Activated naive CD4-positive, alpha-beta T cell treated with anti-CD3 and anti-CD28 coated beads, Interleukin-2, amount 10 ng/mL, durations not matched to agents 7 days and 5 days (primary cell): ENCODE data around the gene MLST8.

Experiments
- CTCF ChIA-PET: fragments of 350-600 bp; sonication (Branson Sonifier 250); formaldehyde crosslinking; loops from one replicate; lab custom pipeline; 2021; ENCODE audit warnings: antibody characterized with exemption; lab: Charles Lee
- DNase-seq: peaks from one replicate; pipeline ENCODE4 v3.0.0-alpha.2; 2020
- H3K27ac Mint-ChIP-seq: one replicate; pipeline ENCODE4 v1.8.0; 2021; ENCODE audit warnings: mild to moderate bottlenecking, moderate library complexity, mixed read lengths
- H3K27me3 Mint-ChIP-seq: one replicate; pipeline ENCODE4 v1.8.0; 2021; ENCODE audit warnings: mild to moderate bottlenecking, mixed read lengths
- H3K36me3 Mint-ChIP-seq: one replicate; pipeline ENCODE4 v1.8.0; 2021; ENCODE audit warnings: mixed read lengths
- H3K4me1 Mint-ChIP-seq: one replicate; pipeline ENCODE4 v1.8.0; 2021; ENCODE audit warnings: mixed read lengths
- H3K4me3 Mint-ChIP-seq: one replicate; pipeline ENCODE4 v1.8.0; 2021; ENCODE audit warnings: mild to moderate bottlenecking, moderate library complexity, mixed read lengths
- H3K9me3 Mint-ChIP-seq: one replicate; pipeline ENCODE4 v1.8.0; 2021; ENCODE audit warnings: mixed read lengths

MLST8 gene

DNA sequence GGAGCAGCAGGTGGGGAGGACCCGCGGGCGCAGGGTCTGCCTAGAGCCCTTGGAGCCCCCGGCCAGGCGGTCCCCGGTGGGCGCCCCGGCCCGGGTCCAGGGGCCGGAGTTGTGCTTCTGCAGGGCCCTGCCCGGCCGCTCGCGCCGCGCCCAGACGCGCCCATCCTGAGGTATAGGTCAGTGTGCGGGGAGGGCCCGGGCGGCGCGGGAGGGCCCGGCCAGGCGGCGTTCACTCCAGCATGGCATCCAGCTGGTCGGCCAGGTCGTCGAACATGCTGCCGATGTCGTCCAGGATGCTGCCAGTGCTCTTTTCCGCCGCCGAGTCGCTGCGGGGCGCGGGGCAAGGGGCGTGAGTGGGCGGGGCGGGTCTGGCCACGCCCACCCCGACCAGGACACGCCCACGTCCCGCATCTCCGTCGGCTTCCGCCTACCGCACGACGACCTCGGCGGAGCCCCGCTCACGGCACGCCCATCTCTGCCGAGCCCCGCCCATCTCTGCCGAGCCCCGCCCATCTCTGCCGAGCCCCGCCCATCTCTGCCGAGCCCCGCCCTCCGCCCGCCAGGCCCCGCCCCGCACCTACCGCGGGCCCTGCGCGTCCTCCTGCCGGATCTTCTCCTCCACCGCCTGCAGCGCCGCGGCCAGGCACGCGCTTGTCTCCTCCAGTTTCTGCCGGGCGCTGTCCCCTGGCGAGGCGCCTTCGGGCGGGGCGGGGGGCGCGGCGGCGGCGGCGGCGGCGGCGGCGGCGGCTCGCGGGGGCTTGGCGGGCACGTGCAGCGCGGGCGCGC lies 26.7 kb upstream of the MLST8 start:
- Mint-ChIP-seq H3K27ac (no peak overlapping the region), H3K36me3 (peaks cover 13% of the 10 kb centered on the region), H3K4me1 (no peaks in the 10 kb centered on the region), H3K4me3 (no peak overlapping the region), H3K27me3 (no peaks in the 10 kb centered on the region), H3K9me3 (no peaks in the 10 kb centered on the region)
- peak; percentile 44 for DNase-seq
- CTCF ChIA-PET: no interaction called here

DNA sequence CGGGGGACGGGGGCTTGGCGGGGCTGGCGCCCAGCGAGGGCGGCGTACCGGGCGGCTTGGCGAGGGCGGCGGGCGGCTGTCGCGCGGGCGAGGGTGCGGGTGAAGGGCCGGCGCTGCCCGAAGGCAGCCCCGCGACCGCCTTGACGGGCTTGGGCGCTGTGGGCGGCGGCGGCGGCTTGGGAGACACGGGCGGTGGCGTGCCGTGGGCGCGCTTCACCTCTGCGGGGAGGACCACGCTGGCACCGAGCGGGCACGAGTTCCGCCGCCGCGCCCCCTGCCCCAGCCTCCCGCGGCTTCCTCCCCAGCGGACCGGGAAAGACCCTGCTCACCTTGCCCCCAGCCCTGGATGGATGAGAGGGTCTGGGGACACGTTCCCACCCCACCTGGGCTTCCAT lies 26.1 kb upstream of the MLST8 start:
- no peaks in the 10 kb centered on the region for H3K4me1 Mint-ChIP-seq
- CTCF ChIA-PET: no interaction called here
- peaks cover 10% of the 10 kb centered on the region for H3K36me3 Mint-ChIP-seq
- H3K27me3 Mint-ChIP-seq: no peaks in the 10 kb centered on the region
- no peak for DNase-seq
- no peak overlapping the region for H3K27ac Mint-ChIP-seq
- H3K9me3 Mint-ChIP-seq: no peaks in the 10 kb centered on the region
- no peak overlapping the region for H3K4me3 Mint-ChIP-seq

DNA sequence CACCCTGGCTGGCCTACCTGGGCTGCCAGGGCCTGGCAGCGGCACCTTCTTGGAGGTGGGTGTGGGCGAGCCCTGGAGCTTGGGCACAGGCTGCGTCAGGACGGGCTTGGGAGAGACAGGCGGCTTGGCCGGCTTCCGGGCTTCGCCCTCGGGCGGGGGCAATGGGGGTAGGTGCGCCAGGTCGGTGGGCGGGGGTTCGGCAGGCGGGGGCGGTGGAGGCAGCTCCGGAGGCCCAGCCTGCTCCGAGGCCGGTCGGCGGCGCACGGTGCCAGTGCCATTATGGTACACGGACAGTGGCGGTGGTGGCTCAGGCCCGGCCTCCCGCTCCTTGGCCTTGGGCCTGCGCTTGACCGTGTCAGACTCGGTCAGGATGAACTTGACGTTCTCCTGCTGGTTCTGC lies 25.7 kb upstream of the MLST8 start:
- Mint-ChIP-seq H3K36me3 (peaks cover 8% of the 10 kb centered on the region), H3K4me3 (no peak overlapping the region), H3K9me3 (no peaks in the 10 kb centered on the region), H3K4me1 (no peaks in the 10 kb centered on the region), H3K27ac (no peak overlapping the region), H3K27me3 (no peaks in the 10 kb centered on the region)
- CTCF ChIA-PET: no interaction called here
- no peak for DNase-seq

DNA sequence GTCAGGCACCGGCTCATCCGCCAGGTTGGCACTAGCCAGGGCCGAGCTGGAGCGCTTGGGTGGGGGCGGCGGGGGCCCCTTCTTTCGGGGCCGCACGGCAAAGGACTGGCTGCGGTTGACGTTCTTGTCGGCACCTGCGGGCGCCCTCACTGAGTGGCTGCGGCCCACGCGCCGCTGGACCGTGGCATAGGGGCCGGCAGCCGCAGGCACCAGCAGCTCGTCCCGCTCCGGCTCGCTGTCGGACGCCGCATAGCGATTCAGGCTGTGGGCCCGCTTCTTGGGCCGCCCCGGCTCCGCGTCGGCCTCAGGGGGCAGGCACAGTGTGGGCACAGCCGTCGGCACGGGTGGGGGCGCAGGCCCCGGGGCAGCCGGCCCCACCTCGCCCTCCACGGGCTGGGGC lies 24.8 kb upstream of the MLST8 start:
- Mint-ChIP-seq H3K27ac (no peak overlapping the region), H3K4me3 (no peak overlapping the region), H3K36me3 (peaks cover 8% of the 10 kb centered on the region), H3K9me3 (no peaks in the 10 kb centered on the region), H3K27me3 (no peaks in the 10 kb centered on the region), H3K4me1 (no peaks in the 10 kb centered on the region)
- DNase-seq: no peak
- CTCF ChIA-PET: no interaction called here

DNA sequence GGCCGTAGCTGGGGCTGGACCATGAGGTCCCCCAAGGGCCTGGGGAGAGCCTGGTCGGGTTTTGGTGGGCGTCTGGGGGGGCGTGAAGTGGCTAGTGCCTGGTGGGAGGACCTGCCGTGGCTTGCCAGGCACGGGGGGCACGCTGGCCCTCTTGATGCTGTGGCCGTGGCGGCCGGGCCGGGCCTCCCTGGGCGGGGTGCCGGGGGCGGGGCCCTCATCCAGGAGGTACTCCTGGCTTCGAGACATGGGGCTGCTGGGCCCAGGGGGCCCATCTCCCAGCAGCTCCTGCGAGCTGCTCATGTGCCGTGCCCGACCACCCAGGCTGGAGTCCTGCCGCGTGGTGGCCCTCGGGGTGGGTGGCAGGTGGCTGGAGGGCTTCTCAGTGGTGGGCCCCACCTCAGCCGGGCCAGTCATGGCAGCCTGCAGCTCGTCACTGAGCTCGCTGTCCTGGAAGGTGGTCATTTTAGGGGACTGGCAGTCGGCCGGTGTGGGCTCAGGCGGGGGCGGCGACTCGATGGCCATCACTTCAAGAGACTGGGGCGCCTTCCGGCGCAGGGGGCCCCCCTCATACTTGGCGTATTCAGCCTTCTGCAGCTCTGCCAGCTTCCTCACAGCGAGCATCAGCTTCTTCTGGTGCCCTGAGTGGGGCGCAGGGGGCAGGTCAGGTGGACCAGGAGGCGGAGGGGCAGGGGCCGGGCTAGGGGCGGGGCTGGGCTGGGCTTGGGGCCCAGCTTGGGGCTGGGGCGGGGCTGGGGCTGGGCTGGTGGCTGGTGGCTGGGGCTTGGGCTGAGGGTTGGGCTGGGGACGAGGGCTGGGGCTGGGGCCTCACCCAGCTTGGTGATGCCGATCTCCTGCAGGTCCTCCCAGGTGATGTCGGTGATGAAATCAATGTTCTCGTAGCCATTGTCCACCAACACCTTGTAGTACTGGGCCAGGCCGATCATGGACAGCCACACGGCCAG lies 24.0 kb upstream of the MLST8 start:
- Mint-ChIP-seq H3K9me3 (no peaks in the 10 kb centered on the region), H3K4me3 (no peak overlapping the region), H3K27ac (no peak overlapping the region), H3K4me1 (no peaks in the 10 kb centered on the region), H3K36me3 (peaks cover 3% of the 10 kb centered on the region), H3K27me3 (no peaks in the 10 kb centered on the region)
- no peak for DNase-seq
- CTCF ChIA-PET: no interaction called here

DNA sequence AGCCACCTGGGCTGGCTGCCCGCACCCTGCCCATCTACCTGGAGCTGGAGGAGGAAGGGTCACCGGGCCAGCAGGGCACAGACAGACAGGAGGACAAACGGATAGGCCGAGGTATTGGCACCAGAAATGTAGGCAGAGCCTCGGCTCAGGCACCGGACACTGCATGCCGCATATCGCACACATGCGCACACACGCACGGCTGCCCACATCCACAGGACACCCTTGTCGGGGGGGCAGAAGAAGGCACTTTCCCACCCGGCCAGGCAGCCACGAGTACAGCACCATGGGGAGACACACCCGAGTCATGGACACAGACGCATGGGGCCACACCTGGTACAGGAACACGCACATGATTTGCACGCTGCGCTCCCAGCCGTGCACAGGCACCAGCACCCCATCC lies 23.3 kb upstream of the MLST8 start:
- no peaks in the 10 kb centered on the region for H3K9me3 Mint-ChIP-seq
- H3K27me3 Mint-ChIP-seq: no peaks in the 10 kb centered on the region
- H3K36me3 Mint-ChIP-seq: peaks cover 3% of the 10 kb centered on the region
- CTCF ChIA-PET: no interaction called here
- H3K27ac Mint-ChIP-seq: no peak overlapping the region
- DNase-seq: no peak
- no peak overlapping the region for H3K4me3 Mint-ChIP-seq
- H3K4me1 Mint-ChIP-seq: no peaks in the 10 kb centered on the region

DNA sequence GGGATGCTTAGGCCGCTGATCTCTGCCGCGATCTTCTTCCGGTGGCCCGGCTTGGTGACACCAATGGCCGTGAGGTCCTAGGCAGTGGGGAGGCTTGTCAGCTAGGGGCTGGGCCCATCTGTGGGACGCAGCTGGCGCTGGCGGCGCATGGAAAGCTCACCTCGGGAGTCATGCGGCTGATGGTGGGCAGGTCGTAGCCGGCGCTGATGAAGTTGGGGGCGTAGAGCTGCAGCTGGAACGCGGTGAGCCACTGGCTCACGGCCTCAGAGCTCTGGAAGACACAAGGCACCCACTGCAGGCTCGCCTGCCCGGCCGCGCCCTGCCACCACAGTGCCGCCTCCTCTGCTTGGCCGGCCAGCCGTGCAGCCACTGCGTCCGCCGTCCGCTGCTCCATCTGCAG lies 21.6 kb upstream of the MLST8 start:
- CTCF ChIA-PET: no interaction called here
- Mint-ChIP-seq H3K27me3 (no peaks in the 10 kb centered on the region), H3K9me3 (no peaks in the 10 kb centered on the region), H3K4me3 (no peak overlapping the region), H3K4me1 (no peaks in the 10 kb centered on the region), H3K27ac (no peak overlapping the region), H3K36me3 (no peaks in the 10 kb centered on the region)
- no peak for DNase-seq

DNA sequence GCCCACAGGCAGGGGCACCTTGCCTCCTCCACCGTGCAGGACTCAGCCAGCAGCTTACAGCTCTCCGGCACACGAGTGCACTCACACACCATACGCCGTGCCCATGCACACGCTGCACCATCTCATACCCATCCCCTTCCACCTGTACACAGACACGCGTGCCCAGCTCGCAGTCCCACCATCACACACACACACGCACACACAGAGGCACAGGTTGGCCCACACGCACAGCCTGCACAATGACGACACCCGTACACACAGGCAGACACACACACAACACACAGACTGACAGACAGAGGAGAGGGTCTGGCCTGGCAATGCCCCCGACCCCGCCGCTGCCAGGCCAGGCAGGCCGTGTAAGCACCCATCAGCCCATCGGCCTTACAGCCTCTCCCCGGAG lies 20.9 kb upstream of the MLST8 start:
- Mint-ChIP-seq H3K9me3 (no peaks in the 10 kb centered on the region), H3K36me3 (no peaks in the 10 kb centered on the region), H3K4me3 (no peak overlapping the region), H3K27ac (peak overlapping the region; percentile 47), H3K4me1 (no peaks in the 10 kb centered on the region), H3K27me3 (no peaks in the 10 kb centered on the region)
- CTCF ChIA-PET: no interaction called here
- DNase-seq: no peak

DNA sequence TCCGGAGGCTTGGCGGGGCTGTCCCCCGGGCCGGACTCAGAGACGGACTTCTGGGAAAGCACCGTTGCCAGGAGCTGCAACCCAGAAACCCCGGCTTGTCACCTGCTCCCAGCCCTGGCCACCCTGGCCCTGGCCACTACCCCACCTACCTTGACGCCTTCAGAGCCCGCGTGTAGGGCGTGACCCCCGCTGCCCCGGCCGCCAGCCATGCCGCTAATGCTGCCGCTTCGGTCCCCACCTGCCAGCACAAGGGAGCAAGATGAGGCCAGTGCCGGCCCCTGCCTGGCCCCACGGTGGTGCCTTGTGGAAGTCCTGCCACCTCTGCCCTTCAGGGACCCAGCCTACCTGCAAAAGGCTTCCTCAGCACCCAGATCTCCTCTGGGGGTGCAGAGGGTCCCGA lies 20.3 kb upstream of the MLST8 start:
- no peaks in the 10 kb centered on the region for H3K36me3 Mint-ChIP-seq
- H3K4me1 Mint-ChIP-seq: no peaks in the 10 kb centered on the region
- no peak overlapping the region for H3K4me3 Mint-ChIP-seq
- H3K27me3 Mint-ChIP-seq: no peaks in the 10 kb centered on the region
- H3K27ac Mint-ChIP-seq: no peak overlapping the region
- CTCF ChIA-PET: no interaction called here
- no peak for DNase-seq
- no peaks in the 10 kb centered on the region for H3K9me3 Mint-ChIP-seq

DNA sequence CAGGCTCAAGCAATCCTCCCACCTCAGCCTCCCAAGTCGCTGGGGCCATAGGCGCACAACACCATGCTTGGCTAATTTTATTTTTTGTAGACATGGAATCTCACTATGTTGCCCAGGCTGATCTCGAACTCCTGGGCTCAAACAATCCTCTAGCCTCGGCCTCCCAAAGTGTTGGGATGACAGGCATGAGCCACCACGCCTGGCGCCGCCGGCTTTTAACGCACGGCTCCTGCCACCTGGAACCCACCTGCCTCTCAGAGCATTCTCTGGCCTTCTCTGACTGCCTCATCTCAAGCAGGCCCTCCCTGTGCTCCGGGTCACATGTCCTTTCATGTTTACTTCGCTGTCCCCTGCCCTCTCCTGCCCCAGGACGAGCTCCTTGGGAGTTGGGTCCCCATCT lies 19.2 kb upstream of the MLST8 start:
- H3K9me3 Mint-ChIP-seq: no peaks in the 10 kb centered on the region
- no peak overlapping the region for H3K27ac Mint-ChIP-seq
- H3K4me1 Mint-ChIP-seq: no peaks in the 10 kb centered on the region
- no peaks in the 10 kb centered on the region for H3K27me3 Mint-ChIP-seq
- no peak overlapping the region for H3K4me3 Mint-ChIP-seq
- CTCF ChIA-PET: interaction anchor here (0.9 kb wide), 1 partner anchor 9 kb away, joined by 4 read pairs; no protein-coding TSS in a partner anchor
- H3K36me3 Mint-ChIP-seq: no peaks in the 10 kb centered on the region
- no peak for DNase-seq

DNA sequence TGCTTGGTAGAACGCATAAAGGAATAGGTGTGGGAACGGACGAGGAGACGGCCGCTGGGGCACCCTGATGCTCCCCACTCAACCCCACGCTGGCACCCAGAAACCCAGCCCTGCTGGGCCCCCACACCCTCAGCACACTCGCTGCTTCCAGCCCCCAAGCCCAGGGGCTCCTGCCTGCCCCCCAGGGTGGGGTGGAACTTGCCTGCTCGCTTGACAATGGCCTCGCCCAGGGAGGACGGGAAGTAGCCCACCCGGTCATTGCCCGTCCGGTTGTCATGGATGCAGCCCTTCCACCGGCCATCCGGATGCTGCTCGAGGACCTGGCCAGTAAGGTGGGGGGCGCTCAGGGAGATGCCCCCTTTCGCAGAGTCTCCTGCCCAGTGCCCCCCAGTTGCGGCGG lies 18.7 kb upstream of the MLST8 start:
- Mint-ChIP-seq H3K27ac (no peak overlapping the region), H3K9me3 (no peaks in the 10 kb centered on the region), H3K27me3 (no peaks in the 10 kb centered on the region), H3K4me3 (no peak overlapping the region), H3K4me1 (no peaks in the 10 kb centered on the region), H3K36me3 (no peaks in the 10 kb centered on the region)
- DNase-seq: no peak
- CTCF ChIA-PET: no interaction called here

DNA sequence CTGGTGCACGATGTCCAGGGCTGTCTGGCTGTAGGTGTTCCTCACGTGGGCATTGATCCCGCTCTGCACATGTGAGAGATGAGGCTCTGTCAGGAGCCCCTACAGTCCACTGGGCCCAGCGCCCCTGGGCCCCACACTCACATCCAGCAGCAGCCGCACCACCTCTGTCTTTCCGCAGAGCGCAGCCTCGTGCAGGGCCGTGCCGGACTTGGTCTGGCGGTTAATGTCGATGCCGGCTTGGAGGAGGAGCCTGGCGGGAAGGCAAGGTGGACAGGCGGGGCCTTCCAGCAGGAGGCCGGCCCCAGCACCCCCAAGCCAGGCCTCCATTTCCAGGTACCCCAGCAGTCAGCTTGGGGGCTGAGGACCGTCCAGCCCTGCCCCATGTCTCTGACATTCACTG lies 18.0 kb upstream of the MLST8 start:
- H3K36me3 Mint-ChIP-seq: no peaks in the 10 kb centered on the region
- H3K4me3 Mint-ChIP-seq: no peak overlapping the region
- CTCF ChIA-PET: interaction anchor here (1.1 kb wide), 1 partner anchor 39 kb away, joined by 4 read pairs; no protein-coding TSS in a partner anchor
- H3K4me1 Mint-ChIP-seq: no peaks in the 10 kb centered on the region
- DNase-seq: no peak
- peaks cover 3% of the 10 kb centered on the region for H3K27me3 Mint-ChIP-seq
- no peak overlapping the region for H3K27ac Mint-ChIP-seq
- no peaks in the 10 kb centered on the region for H3K9me3 Mint-ChIP-seq

DNA sequence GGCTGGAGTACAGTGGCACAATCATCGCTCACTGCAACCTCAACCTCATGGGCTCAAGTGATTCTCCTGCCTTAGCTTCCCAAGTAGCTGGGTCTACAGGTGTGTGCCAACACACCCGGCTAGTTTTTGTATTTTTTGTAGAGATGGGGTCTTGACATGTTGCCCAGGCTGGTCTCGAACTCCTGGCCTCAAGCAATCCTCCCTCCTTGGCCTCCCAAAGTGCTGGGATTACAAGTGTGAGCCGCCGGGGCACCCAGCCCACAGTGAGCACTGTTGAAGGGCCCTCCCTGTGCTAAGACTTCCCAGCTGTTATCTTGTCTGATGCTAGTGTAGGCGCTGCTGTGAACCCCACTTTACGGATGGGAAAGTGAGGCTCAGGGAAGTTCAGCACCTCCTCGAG lies 16.9 kb upstream of the MLST8 start:
- no peak for DNase-seq
- no peak overlapping the region for H3K27ac Mint-ChIP-seq
- no peaks in the 10 kb centered on the region for H3K4me1 Mint-ChIP-seq
- H3K9me3 Mint-ChIP-seq: no peaks in the 10 kb centered on the region
- H3K4me3 Mint-ChIP-seq: no peak overlapping the region
- peaks cover 11% of the 10 kb centered on the region for H3K27me3 Mint-ChIP-seq
- CTCF ChIA-PET: interaction anchor here (1.1 kb wide), 1 partner anchor 41 kb away, joined by 4 read pairs; no protein-coding TSS in a partner anchor
- no peaks in the 10 kb centered on the region for H3K36me3 Mint-ChIP-seq

DNA sequence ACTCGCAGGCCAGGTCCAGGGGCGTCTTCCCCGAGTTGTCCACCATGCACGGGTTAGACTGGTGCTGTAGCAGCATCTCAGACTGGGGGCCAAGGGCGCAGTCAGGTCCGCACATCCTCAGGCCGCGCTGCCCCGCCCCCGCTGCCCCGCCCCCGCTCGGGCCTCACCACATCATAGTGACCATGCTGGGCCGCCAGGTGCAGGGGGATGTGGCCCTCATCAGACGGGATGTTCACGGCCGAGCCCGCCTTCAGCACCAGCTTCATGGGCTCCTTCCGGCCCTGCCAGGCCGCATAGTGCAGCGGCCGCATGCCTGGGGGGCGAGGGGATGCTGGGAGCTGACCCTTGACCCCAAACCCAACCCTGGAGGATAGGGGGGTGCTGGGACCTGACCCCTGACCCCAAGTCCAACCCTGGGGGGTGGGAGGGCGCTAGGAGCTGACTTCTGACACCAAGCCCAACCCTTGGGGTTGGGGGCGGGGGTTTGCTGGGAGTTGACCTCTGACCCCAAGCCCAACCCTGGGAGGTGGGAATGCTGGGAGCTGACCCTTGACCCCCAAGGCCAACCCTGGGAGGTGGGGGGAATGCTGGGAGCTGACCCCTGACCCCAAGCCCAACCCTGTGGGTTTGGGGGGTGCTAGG lies 15.9 kb upstream of the MLST8 start:
- Mint-ChIP-seq H3K27ac (no peak overlapping the region), H3K9me3 (no peaks in the 10 kb centered on the region), H3K4me1 (no peaks in the 10 kb centered on the region), H3K36me3 (no peaks in the 10 kb centered on the region), H3K4me3 (no peak overlapping the region), H3K27me3 (peaks cover 21% of the 10 kb centered on the region)
- DNase-seq: no peak
- CTCF ChIA-PET: no interaction called here
